Measurements from ENCODE around the gene PITHD1.
"Not testable (repeated sequence)": the region's sequence is repeated elsewhere in the genome, so short reads cannot be mapped to it uniquely, and the experiment has no call there.

The PITHD1 gene

DNA sequence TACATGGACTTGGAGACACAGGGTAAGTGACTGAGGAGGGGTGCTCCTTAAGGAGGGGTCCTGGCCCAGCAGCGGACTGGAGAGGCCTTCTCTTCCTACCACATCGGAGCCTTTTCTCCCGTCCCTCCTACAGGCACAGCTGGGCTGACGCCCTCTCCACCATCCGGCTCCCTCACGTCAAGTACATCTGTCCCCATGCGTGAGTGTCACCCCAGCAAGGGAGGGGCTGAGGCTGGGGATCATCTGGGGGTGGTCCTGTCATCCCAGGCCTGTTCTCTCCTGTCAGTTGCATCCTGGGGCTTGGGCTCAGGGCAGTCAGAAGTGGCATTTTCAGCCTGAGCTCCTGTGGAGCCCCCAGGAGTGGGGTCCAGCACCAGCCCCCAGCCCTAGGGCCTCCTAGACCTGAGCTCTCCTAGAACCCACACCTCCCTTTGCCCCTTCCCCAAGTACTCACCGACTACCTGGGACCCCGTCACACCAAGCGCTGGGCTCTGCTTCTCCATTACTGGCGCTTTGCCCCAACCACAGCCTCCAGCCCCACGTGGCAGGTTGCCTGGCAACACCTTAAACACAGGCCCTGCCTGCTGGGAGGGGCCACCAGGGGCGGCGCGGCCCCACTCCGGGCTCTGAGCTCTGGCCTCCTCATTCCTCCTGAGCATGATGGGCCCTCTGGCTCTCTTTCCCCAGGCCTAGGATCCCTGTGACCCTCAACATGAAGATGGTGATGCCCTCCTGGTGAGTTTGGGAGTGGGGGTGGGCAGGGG lies 15.0 kb downstream of the PITHD1 start:
- 87 to 92% methylated on average over 11 to 16 of the region's 16 CpGs for WGBS, 2 experiments (ENCODE audit: insufficient coverage in 2 of 2)

DNA sequence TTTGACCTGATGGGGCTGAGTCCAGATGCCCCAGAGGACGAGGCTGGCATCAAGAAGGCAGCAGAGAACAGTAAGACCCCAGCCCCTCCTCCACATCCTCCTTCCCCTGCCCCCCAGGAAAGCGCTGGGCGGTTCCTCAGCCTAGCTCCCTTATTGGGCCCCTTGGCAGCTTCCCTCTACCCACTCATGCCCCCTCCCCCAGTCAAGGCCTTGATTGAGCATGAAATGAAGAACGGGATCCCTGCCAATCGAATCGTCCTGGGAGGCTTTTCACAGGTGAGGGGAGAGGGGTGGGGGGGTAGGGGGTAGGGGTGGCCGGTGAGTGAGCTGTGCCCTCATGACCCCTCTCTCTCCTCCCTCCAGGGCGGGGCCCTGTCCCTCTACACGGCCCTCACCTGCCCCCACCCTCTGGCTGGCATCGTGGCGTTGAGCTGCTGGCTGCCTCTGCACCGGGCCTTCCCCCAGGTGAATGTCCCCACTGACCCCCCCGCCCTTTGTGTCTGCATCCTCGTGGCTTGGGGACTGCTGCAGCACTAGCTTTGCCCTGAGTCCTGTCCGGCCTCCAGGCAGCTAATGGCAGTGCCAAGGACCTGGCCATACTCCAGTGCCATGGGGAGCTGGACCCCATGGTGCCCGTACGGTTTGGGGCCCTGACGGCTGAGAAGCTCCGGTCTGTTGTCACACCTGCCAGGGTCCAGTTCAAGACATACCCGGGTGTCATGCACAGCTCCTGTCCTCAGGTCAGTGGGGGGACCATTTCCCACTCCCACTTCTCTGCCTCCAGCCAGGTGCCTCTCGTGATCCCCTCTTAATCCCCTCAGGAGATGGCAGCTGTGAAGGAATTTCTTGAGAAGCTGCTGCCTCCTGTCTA lies 15.9 kb downstream of the PITHD1 start:
- Histone ChIP-seq H3K27ac (ENCODE audit: low read depth, low read length, severe bottlenecking) (no peak overlapping the region), H3K36me3 (ENCODE audit: control insufficient read depth, insufficient read depth, low read length) (peaks cover 47% of the 10 kb centered on the region), H3K4me3 (ENCODE audit: extremely low read depth, insufficient read depth, low read length, poor library complexity, severe bottlenecking) (no peak overlapping the region), H3K4me1 (ENCODE audit: control insufficient read depth, insufficient read depth, low read length, poor library complexity, severe bottlenecking) (peaks cover 27% of the 10 kb centered on the region), H3K9me3 (ENCODE audit: control insufficient read depth, low read length) (no peaks in the 10 kb centered on the region)
- WGBS, 2 experiments (ENCODE audit: insufficient coverage in 2 of 2), result 95 to 96% methylated on average over 9 to 14 of the region's 21 CpGs

More for the DNA sequence above, 15.0 kb downstream of the PITHD1 start:
- Histone ChIP-seq H3K27ac (ENCODE audit: low read depth, low read length, severe bottlenecking) (no peak overlapping the region), H3K9me3 (ENCODE audit: control insufficient read depth, low read length) (no peaks in the 10 kb centered on the region), H3K4me3 (ENCODE audit: extremely low read depth, insufficient read depth, low read length, poor library complexity, severe bottlenecking) (no peak overlapping the region), H3K36me3 (ENCODE audit: control insufficient read depth, insufficient read depth, low read length) (peaks cover 48% of the 10 kb centered on the region), H3K4me1 (ENCODE audit: control insufficient read depth, insufficient read depth, low read length, poor library complexity, severe bottlenecking) (peaks cover 22% of the 10 kb centered on the region)

GRCh38 chr1:23794732-23795182 lies 16.5 kb downstream of the PITHD1 start:
- not testable (repeated sequence) for H3K4me3 ChIP-seq (ENCODE audit: extremely low read depth, insufficient read depth, low read length, poor library complexity, severe bottlenecking); H3K9me3 ChIP-seq (ENCODE audit: control insufficient read depth, low read length); H3K27ac ChIP-seq (ENCODE audit: low read depth, low read length, severe bottlenecking)
- Histone ChIP-seq H3K36me3 (ENCODE audit: control insufficient read depth, insufficient read depth, low read length) (peaks cover 43% of the 10 kb centered on the region), H3K4me1 (ENCODE audit: control insufficient read depth, insufficient read depth, low read length, poor library complexity, severe bottlenecking) (peaks cover 28% of the 10 kb centered on the region)
- 83 to 90% methylated on average over 3 to 7 of the region's 9 CpGs for WGBS, 2 experiments (ENCODE audit: insufficient coverage in 2 of 2)

DNA sequence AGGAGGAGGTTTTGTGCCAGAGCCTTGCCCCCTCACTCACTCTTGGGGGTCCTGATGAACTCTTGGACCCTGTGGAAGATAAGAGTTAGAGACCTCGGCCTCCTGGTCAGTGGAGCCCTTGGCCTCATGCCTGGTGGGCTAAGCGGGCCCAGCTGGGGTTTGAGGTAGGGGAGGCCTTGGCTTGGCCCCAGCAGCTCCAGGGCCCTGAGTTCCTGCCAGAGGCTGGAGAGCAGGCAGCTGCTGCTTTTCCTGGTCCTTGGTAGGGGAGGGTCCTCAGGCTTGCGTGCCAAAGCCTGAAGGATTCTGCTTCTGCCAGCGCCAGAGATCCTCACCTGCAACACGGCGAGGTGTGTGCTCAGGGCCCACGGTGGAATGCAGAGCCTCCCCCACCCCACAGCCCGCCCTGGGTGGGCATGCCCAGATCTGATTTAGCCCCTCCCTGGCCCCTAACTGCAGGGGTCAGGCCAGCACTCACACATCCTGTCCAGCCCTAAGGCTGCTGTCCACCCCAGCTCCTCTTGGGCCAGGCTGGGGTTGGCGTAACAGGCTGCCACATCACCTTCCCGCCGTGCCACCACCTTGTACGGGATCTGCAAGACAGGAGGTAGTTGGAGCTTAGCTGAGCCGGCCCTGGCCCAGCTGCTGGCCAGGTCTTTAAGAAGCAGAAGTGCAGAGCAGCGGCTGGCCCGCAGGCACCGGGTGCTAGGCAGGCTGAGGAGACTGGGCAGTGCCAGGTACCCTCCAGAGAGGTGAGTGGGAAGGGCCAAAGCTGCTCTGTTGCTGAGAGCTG lies 17.7 kb downstream of the PITHD1 start:
- peaks cover 43% of the 10 kb centered on the region for H3K36me3 ChIP-seq (ENCODE audit: control insufficient read depth, insufficient read depth, low read length)
- H3K4me1 ChIP-seq (ENCODE audit: control insufficient read depth, insufficient read depth, low read length, poor library complexity, severe bottlenecking), result peaks cover 22% of the 10 kb centered on the region
- peak overlapping the region; percentile 29 for H3K27ac ChIP-seq (ENCODE audit: low read depth, low read length, severe bottlenecking)
- 97 to 98% methylated on average over 10 to 11 of the region's 16 CpGs for WGBS, 2 experiments (ENCODE audit: insufficient coverage in 2 of 2)
- no peak overlapping the region for H3K4me3 ChIP-seq (ENCODE audit: extremely low read depth, insufficient read depth, low read length, poor library complexity, severe bottlenecking)
- H3K9me3 ChIP-seq (ENCODE audit: control insufficient read depth, low read length), result no peaks in the 10 kb centered on the region

DNA sequence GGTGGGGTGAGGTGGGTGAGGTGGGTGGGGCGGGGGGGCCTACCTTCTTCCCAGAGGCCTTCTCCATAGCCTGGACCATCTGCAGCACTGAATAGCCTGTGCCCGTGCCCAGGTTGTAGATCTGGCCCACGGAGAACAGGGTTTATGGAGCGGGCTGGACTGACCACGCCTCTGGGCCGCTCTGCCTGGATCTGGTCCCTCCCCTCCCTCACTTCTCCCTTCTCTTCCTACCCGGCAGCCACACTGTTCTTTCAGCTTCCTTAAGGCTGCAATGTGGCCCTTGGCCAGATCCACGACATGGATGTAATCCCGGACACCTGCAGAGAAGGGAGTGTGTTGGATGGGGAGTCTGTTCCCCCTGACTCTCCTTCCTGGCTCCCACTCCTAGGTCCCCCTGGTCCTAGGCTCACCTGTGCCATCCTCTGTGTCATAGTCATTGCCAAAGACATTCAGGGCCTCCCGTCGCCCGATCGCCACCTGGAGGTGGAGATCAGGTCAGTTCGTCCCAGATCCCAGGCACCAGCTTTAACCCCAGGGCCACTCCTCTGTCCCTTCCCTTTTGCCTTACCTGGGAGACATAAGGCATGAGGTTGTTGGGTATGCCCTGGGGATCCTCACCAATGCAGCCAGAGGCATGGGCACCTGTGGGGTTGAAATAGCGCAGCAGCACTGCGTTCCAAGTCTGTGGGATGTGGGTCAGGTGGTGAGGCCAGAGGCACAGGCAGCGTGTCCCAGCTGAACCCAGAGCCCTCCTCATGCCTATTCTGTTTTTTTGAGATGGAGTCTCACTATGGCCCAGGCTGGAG lies 18.5 kb downstream of the PITHD1 start:
- Histone ChIP-seq H3K4me3 (ENCODE audit: extremely low read depth, insufficient read depth, low read length, poor library complexity, severe bottlenecking) (no peak overlapping the region), H3K36me3 (ENCODE audit: control insufficient read depth, insufficient read depth, low read length) (peaks cover 43% of the 10 kb centered on the region), H3K9me3 (ENCODE audit: control insufficient read depth, low read length) (no peaks in the 10 kb centered on the region), H3K27ac (ENCODE audit: low read depth, low read length, severe bottlenecking) (no peak overlapping the region), H3K4me1 (ENCODE audit: control insufficient read depth, insufficient read depth, low read length, poor library complexity, severe bottlenecking) (peaks cover 25% of the 10 kb centered on the region)
- WGBS, 2 experiments (ENCODE audit: insufficient coverage in 2 of 2), result 94 to 96% methylated on average over 13 to 14 of the region's 17 CpGs

DNA sequence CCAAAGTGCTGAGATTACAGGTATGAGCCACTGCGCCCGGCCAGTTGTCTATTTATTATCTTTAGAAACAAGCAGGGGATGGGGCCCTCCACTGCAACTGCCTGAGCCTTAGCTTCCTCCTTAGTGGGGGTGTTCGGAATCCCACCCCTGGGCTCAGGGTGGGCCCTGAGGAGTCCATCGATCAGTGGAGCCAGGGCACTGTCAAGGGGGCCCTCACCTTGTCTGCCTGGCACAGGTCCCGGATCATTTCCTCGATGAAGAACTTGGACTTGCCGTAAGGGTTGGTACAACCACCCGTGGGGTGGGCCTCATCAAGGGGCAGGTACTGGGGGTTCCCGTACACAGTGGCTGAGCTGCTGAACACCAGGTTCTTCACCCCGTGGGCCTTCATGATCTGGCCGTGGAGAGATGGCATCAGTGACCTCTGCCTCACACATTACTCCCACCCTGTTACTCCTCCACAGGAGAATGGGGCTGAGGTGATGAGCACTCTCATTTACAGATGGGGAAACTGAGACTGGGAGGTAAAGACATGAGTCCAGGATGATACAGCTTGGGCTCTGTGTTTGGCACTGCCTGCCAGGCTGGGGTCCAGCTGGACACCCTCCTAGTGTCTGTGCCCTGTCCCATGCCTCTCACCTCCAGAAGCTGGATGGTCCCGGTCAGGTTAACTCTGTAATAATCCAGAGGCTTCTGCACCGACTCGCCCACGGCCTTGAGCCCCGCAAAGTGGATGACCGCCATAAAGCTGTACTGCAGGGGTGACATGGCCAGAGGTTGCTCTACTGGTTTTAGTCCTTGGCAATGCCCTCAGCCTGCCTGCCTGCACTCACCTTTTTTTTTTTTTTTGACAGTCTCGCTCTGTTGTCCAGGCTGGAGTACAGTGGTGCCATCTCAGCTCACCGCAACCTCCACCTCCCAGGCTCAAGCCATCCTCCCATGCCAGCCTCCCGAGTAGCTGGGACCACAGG lies 19.5 kb downstream of the PITHD1 start:
- Histone ChIP-seq H3K9me3 (ENCODE audit: control insufficient read depth, low read length) (no peaks in the 10 kb centered on the region), H3K36me3 (ENCODE audit: control insufficient read depth, insufficient read depth, low read length) (peaks cover 43% of the 10 kb centered on the region), H3K4me3 (ENCODE audit: extremely low read depth, insufficient read depth, low read length, poor library complexity, severe bottlenecking) (no peak overlapping the region), H3K27ac (ENCODE audit: low read depth, low read length, severe bottlenecking) (no peak overlapping the region), H3K4me1 (ENCODE audit: control insufficient read depth, insufficient read depth, low read length, poor library complexity, severe bottlenecking) (peaks cover 22% of the 10 kb centered on the region)
- WGBS, 2 experiments (ENCODE audit: insufficient coverage in 2 of 2), result 96 to 99% methylated on average over 14 of the region's 20 CpGs

- no peak overlapping the region for H3K4me3 ChIP-seq (ENCODE audit: extremely low read depth, insufficient read depth, low read length, poor library complexity, severe bottlenecking)
Observed at GRCh38 chr1:23798662-23799142, 20.5 kb downstream of the PITHD1 start.

DNA sequence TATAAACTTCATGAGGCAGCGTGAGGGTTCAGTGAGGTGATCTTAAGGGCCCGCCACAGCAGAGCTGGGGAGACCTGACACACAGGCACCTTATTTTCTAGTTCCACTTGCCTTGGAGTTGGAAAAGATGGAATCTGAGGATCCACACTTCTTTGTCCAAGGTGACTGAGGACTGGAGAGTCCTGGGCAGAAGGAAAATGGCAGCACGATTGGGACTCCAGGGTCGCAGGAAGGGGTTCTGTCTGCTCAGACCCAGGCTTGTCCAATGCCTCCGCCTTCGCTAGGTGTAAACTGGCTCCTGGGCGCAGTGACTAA lies 21.0 kb downstream of the PITHD1 start:
- Histone ChIP-seq H3K36me3 (ENCODE audit: control insufficient read depth, insufficient read depth, low read length) (peaks cover 36% of the 10 kb centered on the region), H3K4me3 (ENCODE audit: extremely low read depth, insufficient read depth, low read length, poor library complexity, severe bottlenecking) (peak overlapping the region; percentile 80), H3K27ac (ENCODE audit: low read depth, low read length, severe bottlenecking) (peak overlapping the region; percentile 83), H3K9me3 (ENCODE audit: control insufficient read depth, low read length) (no peaks in the 10 kb centered on the region), H3K4me1 (ENCODE audit: control insufficient read depth, insufficient read depth, low read length, poor library complexity, severe bottlenecking) (peaks cover 18% of the 10 kb centered on the region)
- 66 to 77% methylated on average over 3 to 7 of the region's 7 CpGs for WGBS, 2 experiments (ENCODE audit: insufficient coverage in 2 of 2)

More at GRCh38 chr1:23798662-23799142, 20.5 kb downstream of the PITHD1 start:
- peaks cover 36% of the 10 kb centered on the region for H3K36me3 ChIP-seq (ENCODE audit: control insufficient read depth, insufficient read depth, low read length)
- H3K27ac ChIP-seq (ENCODE audit: low read depth, low read length, severe bottlenecking), result peak overlapping the region; percentile 83
- no peaks in the 10 kb centered on the region for H3K9me3 ChIP-seq (ENCODE audit: control insufficient read depth, low read length)
- 92% methylated on average over 9 to 12 of the region's 12 CpGs for WGBS, 2 experiments (ENCODE audit: insufficient coverage in 2 of 2)
- peaks cover 18% of the 10 kb centered on the region for H3K4me1 ChIP-seq (ENCODE audit: control insufficient read depth, insufficient read depth, low read length, poor library complexity, severe bottlenecking)

All from mesodermal cell (in vitro differentiated cells).